OCI-LY3 (cell line): Measurements from ENCODE around the gene ACOT2.
"Not testable (repeated sequence)": the region's sequence is repeated elsewhere in the genome, so short reads cannot be mapped to it uniquely, and the experiment has no call there.

Experiments
- EZH2phosphoT487 ChIP-seq: fragments of 200-600 bp; shearing (Covaris generic); IDR thresholded peaks from 2 replicates; pipeline ENCODE4 v1.6.1; 2018; ENCODE audit warnings: antibody characterized with exemption, mixed run types, low read depth
- TF ChIP-seq, protein P1 (sequence below): fragments of 200-600, 300-600 bp; sonication (generic); IDR thresholded peaks from 2 replicates; pipeline ENCODE4 v1.5.1; 2014; ENCODE audit warnings: antibody characterized with exemption, low read length, low read depth

GRCh38 chr14:73568886-73569184 lies 178 bp upstream of the ACOT2 start:
- TF ChIP-seq, protein P1, sequence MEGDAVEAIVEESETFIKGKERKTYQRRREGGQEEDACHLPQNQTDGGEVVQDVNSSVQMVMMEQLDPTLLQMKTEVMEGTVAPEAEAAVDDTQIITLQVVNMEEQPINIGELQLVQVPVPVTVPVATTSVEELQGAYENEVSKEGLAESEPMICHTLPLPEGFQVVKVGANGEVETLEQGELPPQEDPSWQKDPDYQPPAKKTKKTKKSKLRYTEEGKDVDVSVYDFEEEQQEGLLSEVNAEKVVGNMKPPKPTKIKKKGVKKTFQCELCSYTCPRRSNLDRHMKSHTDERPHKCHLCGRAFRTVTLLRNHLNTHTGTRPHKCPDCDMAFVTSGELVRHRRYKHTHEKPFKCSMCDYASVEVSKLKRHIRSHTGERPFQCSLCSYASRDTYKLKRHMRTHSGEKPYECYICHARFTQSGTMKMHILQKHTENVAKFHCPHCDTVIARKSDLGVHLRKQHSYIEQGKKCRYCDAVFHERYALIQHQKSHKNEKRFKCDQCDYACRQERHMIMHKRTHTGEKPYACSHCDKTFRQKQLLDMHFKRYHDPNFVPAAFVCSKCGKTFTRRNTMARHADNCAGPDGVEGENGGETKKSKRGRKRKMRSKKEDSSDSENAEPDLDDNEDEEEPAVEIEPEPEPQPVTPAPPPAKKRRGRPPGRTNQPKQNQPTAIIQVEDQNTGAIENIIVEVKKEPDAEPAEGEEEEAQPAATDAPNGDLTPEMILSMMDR: not testable (repeated sequence)
- not testable (repeated sequence) for TF ChIP-seq EZH2phosphoT487
